ENCODE data around the gene UNC13C.
"Not testable (repeated sequence)": the region's sequence is repeated elsewhere in the genome, so short reads cannot be mapped to it uniquely, and the experiment has no call there.

The UNC13C gene

GRCh38 chr15:54298396-54298795 is 320.2 kb downstream of the UNC13C start:
- DNase-seq (ENCODE audit: low read depth in 2 of 2) = no peak

GRCh38 chr15:54304321-54304720 is 326.1 kb downstream of the UNC13C start:
- no peak for DNase-seq (ENCODE audit: low read depth in 2 of 2)

GRCh38 chr15:54305138-54305537 is 326.9 kb downstream of the UNC13C start:
- DNase-seq (ENCODE audit: low read depth in 2 of 2) = no peak

- no peak for DNase-seq (ENCODE audit: low read depth in 2 of 2)
These were observed 329.1 kb downstream of the UNC13C start for GRCh38 chr15:54307252-54307902.

GRCh38 chr15:54307926-54308325 is 329.7 kb downstream of the UNC13C start:
- no peak for DNase-seq (ENCODE audit: low read depth in 2 of 2)

GRCh38 chr15:54312528-54312927 is 334.3 kb downstream of the UNC13C start:
- no peak for DNase-seq (ENCODE audit: low read depth in 2 of 2)

GRCh38 chr15:54321426-54321825 is 343.2 kb downstream of the UNC13C start:
- no peak for DNase-seq (ENCODE audit: low read depth in 2 of 2)

- DNase-seq (ENCODE audit: low read depth in 2 of 2) = no peak
These were observed 344.1 kb downstream of the UNC13C start for GRCh38 chr15:54322341-54322740.

GRCh38 chr15:54345301-54345700 is 367.1 kb downstream of the UNC13C start:
- no peak for DNase-seq (ENCODE audit: low read depth in 2 of 2)

- no peak for DNase-seq (ENCODE audit: low read depth in 2 of 2)
These were observed 367.6 kb downstream of the UNC13C start for GRCh38 chr15:54345827-54346226.

GRCh38 chr15:54347082-54347827 is 369.0 kb downstream of the UNC13C start:
- no peak for DNase-seq (ENCODE audit: low read depth in 2 of 2)

GRCh38 chr15:54353726-54354125 is 375.5 kb downstream of the UNC13C start:
- no peak for DNase-seq (ENCODE audit: low read depth in 2 of 2)

- no peak for DNase-seq (ENCODE audit: low read depth in 2 of 2)
These were observed 376.1 kb downstream of the UNC13C start for GRCh38 chr15:54354341-54354740.

GRCh38 chr15:54364961-54365360 is 386.7 kb downstream of the UNC13C start:
- no peak for DNase-seq (ENCODE audit: low read depth in 2 of 2)

GRCh38 chr15:54373332-54373731 is 395.1 kb downstream of the UNC13C start:
- no peak for DNase-seq (ENCODE audit: low read depth in 2 of 2)

- DNase-seq (ENCODE audit: low read depth in 2 of 2) = no peak
These were observed 396.1 kb downstream of the UNC13C start for GRCh38 chr15:54374184-54374952.

GRCh38 chr15:54387799-54388198 is 409.6 kb downstream of the UNC13C start:
- DNase-seq (ENCODE audit: low read depth in 2 of 2) = no peak

GRCh38 chr15:54388746-54389145 is 410.5 kb downstream of the UNC13C start:
- DNase-seq (ENCODE audit: low read depth in 2 of 2) = no peak

GRCh38 chr15:54410481-54410880 is 432.2 kb downstream of the UNC13C start:
- no peak for DNase-seq (ENCODE audit: low read depth in 2 of 2)

GRCh38 chr15:54424171-54424570 is 445.9 kb downstream of the UNC13C start:
- DNase-seq (ENCODE audit: low read depth in 2 of 2) = no peak

- DNase-seq (ENCODE audit: low read depth in 2 of 2) = no peak
These were observed 450.4 kb downstream of the UNC13C start for GRCh38 chr15:54428596-54428995.

- not testable (repeated sequence) for DNase-seq (ENCODE audit: low read depth in 2 of 2)
These were observed 472.0 kb downstream of the UNC13C start for GRCh38 chr15:54450288-54450687.

- DNase-seq (ENCODE audit: low read depth in 2 of 2) = no peak
These were observed 478.2 kb downstream of the UNC13C start for GRCh38 chr15:54456413-54456812.

All from fibroblast of skin of left quadriceps (primary cell).